SK-N-DZ (cell line): ENCODE results near the gene INHA.

Experiments
- DNase-seq: peaks from one replicate; pipeline ENCODE4 v3.0.0-alpha.2; 2015; ENCODE audit warnings: low spot score
- small RNA-seq, 2 experiments: library from RNA; depleted of rRNA; stranded (forward); fragments of <200 nt; gene quantifications; one replicate each; pipeline ENCODE3, GENCODE V24; 2014

INHA gene

DNA sequence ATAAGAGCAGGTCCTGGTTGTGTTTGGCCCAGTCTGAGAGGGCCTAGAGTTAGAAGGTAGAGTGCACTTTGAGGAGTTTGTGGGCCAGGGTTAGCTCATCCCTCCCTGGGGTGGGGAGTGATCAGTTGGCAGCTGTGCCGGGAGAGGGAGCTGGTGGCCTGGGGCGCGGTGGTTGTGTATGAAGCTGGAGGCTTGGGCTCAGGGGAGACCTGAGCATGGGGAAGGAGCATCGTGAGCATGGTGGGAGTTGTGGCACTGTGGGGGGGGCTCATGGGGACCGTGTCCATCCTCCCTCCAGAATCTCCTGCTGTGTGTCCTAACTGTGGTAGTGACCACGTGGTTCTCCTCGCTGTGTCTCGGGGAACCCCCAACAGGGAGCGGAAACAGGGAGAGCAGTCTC, 39.2 kb downstream of the INHA start:
- DNase-seq, result no peak

DNA sequence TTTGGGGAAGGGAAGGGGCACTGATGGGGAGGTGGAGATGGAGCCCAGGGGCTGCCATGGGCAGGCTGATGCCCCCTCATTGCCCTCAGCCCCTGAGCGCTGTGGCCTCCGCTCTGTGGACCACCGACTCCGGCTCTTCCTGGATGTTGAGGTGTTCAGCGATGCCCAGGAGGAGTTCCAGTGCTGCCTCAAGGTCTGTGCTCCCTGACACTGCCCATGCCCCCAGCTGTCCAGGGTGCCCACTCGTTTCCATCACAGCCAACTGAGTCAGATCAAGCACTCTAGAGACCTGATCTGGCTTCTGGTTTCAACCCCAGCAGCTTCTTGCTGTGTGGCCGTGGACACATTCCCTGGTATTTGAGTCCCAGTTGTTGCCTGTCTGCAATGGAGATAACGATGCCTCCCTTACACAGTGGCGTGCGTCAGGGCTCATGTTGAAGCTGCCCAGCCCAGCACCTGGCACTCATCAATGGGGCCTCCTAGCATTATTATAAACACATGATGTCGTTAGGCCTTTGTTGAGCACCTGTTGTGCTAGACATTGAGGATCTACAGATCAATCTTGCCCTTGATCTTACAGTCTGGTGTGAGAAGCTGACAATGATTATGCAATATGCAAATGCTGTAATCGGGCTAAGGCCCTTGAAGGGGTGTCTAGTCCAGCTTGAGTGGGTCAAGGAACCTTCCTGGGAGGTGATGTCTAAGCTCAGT, 39.9 kb downstream of the INHA start:
- no peak for DNase-seq

DNA sequence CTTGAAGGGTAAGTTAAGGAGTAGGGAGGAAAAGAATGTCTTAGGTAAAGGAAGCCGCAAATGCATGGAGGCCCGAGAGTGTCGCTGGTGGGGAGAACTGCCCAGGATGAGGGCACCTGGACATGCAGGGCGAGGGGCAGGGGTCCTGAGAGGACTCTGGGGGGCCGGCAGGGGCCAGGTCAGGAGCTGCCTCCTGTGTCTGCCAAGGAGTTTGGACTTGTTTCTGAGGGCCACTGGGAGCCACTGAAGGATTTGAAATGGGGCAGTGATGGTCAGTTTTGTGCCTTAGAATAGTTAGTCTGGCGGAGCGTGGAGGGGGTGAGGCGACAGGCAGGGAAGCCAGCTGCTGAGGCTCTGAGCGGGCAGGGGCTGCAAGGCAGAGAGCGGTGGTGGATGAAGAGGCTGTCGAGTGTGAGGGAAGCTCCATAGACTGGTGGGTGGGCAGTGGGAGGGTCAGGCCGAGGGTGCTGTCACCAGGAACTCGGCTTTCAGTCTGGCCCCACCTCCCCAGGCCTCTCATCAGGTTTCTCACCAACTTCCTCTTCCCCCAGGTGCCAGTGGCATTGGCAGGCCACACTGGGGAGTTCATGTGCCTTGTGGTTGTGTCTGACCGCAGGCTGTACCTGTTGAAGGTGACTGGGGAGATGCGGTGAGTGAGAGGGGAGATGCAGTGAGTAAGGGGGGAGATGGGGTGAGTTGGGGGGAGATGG, 40.6 kb downstream of the INHA start:
- no peak for DNase-seq

DNA sequence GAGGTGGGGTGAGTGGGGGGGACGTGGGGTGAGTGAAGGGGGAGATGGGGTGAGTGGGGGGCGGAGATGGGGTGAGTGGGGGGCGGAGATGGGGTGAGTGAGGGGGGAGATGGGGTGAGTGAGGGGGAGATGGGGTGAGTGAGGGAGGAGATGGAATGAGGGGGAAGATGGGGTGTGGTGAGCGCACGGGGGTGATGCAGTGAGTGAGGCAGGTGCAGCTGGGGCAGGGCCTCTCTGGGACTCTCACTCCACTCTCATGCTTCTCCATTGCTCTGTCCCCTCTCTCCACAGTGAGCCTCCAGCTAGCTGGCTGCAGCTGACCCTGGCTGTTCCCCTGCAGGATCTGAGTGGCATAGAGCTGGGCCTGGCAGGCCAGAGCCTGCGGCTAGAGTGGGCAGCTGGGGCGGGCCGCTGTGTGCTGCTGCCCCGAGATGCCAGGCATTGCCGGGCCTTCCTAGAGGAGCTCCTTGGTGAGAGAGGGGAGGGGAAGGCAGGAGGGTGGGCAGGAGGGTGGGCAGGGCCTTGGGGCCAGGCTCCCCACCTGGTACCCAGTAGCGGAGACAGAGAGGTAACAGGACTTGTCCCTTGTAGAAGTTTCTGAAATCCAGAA, 41.5 kb downstream of the INHA start:
- no peak for DNase-seq

DNA sequence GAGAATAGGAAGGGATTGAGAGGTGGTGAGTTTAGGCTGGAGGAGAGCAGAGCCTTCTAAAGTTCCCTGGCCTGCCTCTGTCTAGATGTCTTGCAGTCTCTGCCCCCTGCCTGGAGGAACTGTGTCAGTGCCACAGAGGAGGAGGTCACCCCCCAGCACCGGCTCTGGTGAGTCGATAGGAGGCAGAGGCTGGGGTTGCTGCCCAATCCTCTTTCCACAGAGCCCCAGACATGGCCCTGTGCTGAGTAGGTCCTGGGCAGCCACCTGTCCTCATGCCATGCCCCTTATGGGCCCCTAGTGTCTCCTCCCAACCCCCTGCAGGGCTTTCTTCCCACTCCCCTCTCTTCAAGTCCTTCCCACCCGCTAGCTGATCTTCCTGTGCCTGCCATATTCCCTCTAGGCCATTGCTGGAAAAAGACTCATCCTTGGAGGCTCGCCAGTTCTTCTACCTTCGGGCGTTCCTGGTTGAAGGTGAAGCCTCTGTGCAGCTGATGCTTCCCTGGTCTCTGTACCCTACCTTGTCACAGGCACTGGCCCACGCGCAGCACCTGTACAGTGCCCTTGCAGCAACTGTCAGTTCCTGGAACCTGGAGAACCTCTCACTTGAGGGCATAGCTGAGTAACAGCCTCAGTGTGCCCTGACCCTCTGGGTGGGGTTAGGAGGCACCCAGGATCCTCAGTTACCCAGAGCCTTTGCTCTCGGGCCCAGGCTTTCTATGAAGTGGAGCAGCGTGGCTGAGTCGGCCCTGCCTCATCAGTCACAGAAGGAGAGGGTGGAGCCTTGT, 42.2 kb downstream of the INHA start:
- DNase-seq, result no peak

DNA sequence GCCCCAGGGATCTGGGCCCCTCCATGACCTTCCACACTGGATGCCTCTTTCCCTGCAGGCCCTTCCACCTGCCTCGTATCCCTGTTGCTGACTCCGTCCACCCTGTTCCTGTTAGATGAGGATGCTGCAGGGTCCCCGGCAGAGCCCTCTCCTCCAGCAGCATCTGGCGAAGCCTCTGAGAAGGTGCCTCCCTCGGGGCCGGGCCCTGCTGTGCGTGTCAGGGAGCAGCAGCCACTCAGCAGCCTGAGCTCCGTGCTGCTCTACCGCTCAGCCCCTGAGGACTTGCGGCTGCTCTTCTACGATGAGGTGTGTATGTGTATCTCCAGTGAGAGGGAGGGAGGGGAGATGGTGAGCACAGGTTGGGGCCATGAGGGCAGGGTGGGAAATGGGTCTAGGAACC, 42.9 kb downstream of the INHA start:
- no peak for DNase-seq

DNA sequence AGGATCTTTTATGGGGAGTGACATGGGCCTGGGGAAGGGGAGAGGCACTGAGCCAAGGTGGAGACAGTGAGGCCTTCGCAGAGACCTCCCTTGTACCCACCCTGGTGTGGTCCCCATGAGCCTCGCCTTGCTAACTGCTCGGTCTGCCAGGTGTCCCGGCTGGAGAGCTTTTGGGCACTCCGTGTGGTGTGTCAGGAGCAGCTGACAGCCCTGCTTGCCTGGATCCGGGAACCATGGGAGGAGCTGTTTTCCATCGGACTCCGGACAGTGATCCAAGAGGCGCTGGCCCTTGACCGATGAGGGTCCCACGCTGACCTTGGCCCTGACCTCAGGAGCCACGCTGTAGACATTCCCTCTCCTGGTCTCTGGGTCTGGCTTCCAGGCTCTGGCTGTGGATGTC, 43.8 kb downstream of the INHA start:
- DNase-seq, result no peak

DNA sequence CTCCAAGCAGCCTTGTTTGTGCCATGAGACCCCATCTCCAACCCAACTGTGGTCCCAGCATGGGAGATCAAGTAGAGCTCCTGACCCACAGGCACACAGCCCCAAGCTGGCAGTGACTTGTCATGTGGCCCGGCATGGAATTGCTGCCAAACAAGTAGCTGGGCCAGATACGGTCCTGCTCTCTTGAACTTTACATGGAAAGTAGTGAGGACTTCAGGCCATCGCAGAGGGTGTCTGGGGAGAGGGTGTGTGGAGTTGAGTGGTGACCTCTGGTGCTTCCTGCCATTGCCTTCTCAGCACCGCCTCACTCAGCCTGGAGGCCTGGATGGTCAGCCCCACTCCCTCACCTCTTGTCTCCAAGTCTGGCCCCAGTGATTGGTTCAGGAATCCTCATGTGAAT, 44.4 kb downstream of the INHA start:
- DNase-seq, result no peak

DNA sequence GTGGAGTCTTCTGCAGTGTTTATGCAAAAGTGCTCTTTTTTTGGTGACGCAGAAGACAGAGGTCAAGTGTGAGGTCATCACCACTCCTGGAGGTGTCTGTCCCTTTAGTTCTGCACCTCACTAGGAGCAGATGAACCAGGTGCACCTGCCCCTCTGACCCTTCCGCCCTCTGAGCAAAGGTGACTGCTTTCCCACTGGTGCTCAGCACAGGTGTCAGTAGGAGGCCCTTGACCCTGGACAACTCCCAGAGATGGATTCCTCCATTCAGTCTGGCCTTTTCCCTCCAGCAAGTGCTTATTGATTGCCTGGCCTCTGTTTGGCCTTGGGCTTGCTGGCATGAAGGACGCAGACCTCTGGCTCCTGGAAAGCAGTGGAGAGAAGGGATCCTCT, 46.6 kb downstream of the INHA start:
- no peak for DNase-seq

DNA sequence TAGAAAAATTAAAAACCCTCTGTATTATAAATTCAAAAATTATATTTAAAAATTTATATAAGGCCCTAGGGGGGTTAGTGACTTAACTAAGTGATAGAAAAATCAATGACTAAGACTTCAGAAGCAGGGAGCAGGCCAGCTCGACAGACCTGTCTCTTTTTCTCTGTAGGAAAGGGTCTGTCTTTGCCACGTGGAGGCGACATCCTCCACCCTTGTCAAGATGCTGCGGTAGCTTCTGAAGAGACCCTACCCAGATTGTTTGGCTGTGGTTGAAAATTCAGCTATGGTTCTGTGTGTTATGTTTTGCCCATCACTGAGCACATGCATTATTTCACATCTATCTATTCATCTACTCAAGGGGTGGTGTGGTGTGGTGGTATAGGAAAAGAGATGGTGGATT, 47.1 kb downstream of the INHA start:
- peak; percentile 58 for DNase-seq

DNA sequence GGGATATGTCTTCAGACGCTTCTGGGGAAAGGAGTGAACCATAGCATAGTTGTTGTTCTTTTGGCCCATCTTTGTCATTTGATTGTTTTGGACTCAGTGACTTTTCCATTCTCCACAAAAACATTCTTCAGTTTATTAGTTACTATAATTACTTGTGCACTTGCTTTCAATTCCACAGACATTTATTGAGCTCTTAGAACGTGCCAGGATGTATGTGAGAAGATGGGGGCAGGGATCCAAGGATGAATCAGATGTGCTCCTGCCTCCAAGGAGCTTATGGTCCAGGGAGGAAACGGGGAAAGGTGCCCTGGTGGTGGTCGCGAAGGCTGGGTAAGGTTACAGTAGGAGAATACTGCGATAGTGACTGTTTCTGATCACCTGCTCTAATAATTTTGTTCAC, 48.4 kb downstream of the INHA start:
- DNase-seq, result no peak

DNA sequence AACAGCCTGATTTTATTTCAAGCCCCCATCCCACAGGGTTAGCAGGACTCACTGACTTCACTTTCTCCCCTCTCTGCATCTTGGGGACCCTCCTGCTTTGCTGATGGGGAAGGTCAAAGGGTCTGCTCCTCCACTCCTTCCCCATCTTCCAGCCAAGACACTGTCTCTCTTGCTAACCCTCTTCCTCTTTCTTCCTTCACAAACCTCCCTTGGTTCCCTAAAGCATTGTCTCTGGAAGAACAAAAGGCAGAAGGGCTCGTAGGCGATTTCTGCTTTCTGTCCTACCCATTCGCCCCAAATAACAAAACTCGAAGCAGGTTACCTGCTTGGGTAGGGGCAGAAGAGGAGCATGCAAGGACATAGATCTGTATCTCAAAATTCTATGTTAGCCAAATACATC, 49.8 kb downstream of the INHA start:
- DNase-seq, result no peak

DNA sequence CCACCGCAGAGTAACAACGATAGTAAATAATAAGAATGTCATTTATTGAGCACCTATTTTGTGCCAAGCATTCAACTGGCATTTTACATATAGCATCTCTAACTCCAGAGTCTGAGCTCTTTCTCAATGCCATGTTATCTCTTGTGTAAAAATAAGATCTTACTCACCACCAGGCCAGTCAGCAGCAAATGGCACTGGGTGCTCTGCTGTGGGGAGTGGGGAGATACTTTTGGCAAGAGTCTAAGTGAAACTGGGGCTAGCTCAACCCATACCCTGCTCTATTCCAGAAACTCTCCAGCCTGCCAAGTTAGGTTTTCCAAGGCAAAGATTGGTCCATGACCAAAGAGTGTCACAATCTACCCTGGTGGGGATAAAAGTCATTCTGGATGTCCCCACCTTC, 50.4 kb downstream of the INHA start:
- no peak for DNase-seq

DNA sequence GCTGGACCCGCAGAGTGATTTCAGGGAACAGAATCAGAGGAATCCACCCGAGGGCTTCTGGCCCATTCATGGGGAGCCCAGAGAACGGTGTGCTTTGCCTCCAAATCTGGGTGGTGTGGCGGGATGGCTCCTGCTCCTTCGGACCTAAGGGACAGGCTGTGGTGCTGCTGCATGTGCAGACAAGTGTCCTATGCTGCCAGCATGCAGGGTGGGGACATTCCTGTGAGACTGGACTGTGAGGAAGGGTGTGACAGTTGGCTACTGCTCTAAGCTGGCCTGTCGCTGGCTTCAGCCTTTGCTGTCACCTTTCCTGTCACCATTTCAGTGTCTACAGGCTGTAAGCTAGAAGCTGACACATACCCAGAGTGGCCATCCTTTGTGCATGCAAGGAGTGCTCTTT, 52.5 kb downstream of the INHA start:
- no peak for DNase-seq

DNA sequence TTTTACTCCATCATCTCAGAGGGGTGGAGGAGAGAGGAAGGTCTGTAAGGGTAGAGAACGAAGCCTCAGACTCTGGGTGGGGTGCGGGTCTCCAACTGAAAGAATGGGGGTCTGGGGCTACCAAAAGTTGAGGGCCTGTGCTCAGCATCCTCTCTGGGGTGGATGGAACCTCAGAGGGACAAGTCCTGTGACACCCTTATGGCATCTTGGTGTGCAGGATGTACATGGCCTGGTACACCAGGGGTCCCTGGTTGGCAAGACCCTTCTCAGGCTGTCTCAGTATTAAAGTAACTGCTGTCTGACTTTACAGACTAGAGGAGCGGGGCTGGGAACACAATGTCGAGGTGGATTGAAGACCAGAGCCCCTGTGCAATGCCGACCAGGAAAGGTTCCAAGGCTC, 53.1 kb downstream of the INHA start:
- no peak for DNase-seq

Small RNA genes lying within 50 kb of the gene (small RNA-seq; reads per million reads assigned to genes)
- 0 to 0.04 reads per million in 2 experiments for gene MIR3132
- 0.05 to 1.4 reads per million in 2 experiments for gene RN7SKP213
